ENCODE data around the gene UTP11.

The UTP11 gene

DNA sequence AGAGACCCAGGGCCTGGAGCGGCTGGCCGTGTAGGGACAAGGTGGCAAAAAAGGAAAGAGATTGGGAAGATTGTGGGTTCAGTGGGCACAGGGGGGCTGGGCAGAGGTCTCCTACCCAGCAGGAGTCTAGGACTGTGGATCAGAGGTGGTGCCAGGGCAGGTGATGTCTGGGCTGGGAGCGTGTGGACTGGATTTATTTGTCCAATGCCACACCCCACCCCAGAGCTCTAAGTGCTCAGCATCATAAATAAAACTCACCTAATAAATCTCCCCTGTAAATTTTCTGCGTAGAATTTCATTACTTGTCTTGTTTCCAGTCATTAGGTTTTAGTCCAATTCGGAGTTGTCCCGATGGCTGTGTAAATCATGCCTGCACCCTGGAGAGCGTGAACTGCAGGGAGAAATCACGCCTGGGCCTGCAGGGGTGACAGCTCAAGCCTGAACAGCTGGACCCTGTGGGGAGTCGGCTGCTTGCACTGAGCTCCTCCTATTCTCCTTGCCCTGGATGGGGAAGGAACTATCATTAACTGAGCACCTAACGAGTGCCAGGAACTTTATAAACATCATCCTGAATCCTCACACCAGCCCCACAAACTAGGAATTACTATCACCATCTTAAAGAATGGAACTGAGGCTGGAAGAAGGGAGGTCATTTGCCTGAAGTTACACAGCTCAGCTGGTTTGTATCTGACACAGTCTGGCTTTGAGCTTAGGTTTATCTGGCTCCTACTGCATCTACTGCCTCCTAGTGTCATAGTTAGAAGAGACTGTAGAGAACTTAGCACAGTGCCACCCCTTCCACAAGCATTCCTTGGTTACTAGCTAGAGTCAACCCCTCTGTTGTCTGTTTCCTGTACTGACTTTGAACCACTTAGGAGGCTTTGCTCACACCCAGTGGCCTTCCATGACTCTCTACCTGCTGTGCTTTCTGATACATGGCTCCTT, 59.0 kb downstream of the UTP11 start:
- no peak overlapping the region for H3K4me3 ChIP-seq (replicated peaks in 1 of 2; ENCODE audit: low read depth in 2 of 2, low read length in 2 of 2)
- TF ChIP-seq, protein P1, sequence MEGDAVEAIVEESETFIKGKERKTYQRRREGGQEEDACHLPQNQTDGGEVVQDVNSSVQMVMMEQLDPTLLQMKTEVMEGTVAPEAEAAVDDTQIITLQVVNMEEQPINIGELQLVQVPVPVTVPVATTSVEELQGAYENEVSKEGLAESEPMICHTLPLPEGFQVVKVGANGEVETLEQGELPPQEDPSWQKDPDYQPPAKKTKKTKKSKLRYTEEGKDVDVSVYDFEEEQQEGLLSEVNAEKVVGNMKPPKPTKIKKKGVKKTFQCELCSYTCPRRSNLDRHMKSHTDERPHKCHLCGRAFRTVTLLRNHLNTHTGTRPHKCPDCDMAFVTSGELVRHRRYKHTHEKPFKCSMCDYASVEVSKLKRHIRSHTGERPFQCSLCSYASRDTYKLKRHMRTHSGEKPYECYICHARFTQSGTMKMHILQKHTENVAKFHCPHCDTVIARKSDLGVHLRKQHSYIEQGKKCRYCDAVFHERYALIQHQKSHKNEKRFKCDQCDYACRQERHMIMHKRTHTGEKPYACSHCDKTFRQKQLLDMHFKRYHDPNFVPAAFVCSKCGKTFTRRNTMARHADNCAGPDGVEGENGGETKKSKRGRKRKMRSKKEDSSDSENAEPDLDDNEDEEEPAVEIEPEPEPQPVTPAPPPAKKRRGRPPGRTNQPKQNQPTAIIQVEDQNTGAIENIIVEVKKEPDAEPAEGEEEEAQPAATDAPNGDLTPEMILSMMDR (IDR thresholded peaks at IDR 0.05; ENCODE audit: low read depth, low read length) = peak; percentile 50
- DNase-seq (ENCODE audit: low read depth in 2 of 2) = peak; percentile 61 to 63

DNA sequence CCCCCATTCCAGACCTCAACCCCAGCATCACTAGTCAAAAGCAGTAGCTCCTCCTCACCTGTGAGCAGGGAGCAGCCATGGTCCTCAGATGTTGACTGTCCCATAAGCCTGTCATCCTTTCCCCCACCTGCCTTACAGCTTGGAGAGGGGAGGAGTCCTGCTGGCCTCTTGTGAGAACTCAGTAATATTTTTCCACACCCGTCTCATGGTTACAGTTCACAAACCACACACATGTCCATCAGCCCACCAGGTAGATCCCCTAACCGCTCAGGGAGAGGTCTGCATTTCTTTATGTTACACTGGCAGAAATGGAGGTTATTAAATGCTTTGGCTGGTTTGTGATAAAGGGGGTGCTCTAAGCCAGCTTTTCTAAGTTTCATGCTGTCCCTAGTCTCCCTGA, 60.3 kb downstream of the UTP11 start:
- no peak for DNase-seq (ENCODE audit: low read depth in 2 of 2)
- TF ChIP-seq, protein P1 (IDR thresholded peaks at IDR 0.05; ENCODE audit: low read depth, low read length) = no peak
- H3K4me3 ChIP-seq (replicated peaks in 1 of 2; ENCODE audit: low read depth in 2 of 2, low read length in 2 of 2) = no peak overlapping the region

DNA sequence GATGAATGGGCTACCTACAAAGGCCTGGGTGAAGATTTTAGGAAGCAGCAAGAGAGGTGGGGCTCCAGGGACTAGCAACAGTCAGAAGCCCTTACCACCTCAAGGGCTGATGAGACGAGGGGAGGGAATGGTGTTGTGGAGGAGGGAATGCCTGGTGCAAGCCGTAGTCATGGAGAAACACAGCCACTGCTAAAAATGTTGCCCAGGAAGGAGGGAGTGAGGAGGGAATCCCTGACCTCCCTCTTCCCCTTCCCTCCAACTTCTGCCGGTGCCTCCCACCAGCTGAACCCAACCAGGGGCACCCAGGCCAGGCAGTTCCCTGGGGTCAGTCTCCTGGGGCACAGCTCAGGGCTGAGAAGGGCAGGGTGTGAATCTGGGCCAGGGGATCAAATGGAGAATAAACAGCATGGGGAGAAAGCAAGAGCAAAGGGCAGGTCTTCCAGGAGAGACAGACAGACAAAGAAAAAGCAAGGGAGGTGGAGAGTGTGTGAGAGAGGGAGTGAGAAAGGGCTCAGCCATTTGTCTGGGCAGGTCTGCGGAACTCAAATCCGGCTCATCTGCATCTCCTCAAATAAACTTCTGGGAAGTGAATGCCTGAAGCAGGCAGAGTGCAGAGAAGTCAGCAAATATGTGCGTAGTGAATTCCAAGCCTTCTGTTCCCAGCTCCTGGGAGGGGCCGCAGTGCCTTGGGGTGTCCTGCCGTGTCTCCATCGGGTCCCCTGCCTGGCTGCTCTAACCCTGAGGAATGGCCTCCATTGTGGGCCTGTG, 61.2 kb downstream of the UTP11 start:
- TF ChIP-seq, protein P1 (IDR thresholded peaks at IDR 0.05; ENCODE audit: low read depth, low read length) = no peak
- no peak for DNase-seq (ENCODE audit: low read depth in 2 of 2)
- no peak overlapping the region for H3K4me3 ChIP-seq (replicated peaks in 1 of 2; ENCODE audit: low read depth in 2 of 2, low read length in 2 of 2)

DNA sequence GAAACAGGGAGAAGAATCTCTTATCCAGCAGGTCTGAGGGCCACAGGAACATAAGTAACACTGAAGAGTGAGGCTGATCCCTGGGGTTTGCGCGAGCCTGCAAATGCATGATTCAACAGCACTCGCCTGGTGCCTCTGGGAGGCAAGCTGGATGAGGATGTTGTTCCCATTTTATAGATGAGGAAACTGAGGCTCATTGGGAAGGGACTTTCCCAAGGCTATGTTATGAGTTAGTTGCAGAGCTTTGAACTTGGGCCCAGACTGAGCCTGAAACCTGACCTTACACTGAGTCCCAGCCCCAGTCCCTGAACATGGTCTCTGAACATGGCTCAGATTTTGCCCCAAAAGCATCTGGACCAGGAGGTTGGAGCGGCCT, 61.8 kb downstream of the UTP11 start:
- TF ChIP-seq, protein P1 (IDR thresholded peaks at IDR 0.05; ENCODE audit: low read depth, low read length) = no peak
- DNase-seq (ENCODE audit: low read depth in 2 of 2) = no peak
- H3K4me3 ChIP-seq (replicated peaks in 1 of 2; ENCODE audit: low read depth in 2 of 2, low read length in 2 of 2) = no peak overlapping the region
